Measurements from ENCODE around the gene CYTH4.

Gene CYTH4

DNA sequence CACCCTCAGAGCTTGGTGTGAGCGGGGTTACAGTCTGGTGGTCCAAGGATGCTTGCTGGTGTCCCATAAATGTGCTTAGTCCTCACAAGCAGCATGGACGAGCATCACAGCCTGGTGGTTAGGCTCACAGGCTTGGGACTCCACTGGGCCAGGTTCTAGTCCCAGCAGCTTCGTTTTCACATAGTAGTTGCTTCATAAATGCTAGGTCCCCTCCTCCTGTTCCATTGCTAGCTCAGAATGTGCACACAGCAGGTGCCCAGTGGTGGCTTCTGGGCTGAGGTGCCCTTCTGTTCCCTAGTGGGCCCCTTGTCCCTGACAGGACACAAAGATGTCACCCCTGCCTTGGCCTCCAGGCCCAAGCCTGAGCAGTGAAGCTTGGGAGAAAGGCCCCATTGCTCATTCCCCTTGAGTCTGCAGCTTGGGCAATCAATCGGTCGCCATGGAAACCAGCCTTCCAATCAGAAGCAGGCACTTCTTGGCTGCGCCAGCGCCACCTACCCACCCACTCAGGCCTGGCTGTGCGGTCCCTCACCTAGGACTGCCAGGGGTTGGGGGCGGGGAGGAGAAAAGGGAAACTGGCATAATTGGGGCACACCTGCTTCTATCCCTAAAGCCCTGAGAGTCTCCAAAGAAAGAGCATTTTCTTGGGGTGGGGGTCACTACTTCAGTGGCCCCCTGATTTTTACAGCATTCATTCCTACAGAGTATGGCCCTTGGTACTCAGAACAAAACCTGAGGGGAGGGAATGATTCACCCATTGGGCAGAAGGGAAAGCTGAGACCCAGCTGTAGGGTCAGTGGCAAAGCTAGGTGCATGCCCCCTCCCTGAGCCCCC is 48.1 kb downstream of the CYTH4 start:
- peak in 1 of 2 donors; percentile 36 for DNase-seq

- no peak for DNase-seq
Observed at GRCh38 chr22:37331034-37331428, 48.7 kb downstream of the CYTH4 start.

DNA sequence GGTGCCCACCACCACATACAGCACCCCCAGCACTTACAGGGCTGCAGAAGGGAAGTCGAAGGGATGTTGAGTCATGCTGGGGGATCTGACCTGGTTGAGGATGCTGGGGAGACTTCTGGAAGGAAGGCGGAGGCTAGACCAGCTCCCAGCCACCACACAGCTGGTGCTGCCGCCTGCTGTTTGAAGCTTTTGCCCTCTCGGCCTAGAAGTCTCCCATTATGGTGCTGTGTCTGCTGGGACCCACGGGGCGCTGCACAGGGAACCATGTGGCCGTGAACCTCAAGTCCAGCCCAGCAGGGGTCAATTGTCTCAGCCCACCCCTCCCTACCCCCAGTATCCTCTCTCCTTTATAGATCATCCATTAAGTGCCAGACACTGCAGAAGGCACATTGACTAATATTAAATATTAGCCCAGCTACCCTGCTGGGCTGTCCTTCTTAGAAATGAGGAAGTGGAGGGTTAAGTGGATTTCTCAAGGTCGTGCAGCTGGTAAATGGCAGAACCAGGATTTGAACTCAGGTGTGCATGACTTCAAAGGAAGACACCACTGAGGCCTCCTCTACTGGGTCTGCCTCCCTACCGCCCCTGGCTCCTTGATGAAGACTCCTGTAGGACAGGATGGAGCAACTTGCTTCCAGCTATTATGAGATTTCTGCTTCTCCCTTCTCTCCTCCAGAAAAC is 49.7 kb downstream of the CYTH4 start:
- no peak for DNase-seq

GRCh38 chr22:37333724-37334460 is 51.6 kb downstream of the CYTH4 start:
- no peak for DNase-seq

GRCh38 chr22:37334461-37334858 is 52.2 kb downstream of the CYTH4 start:
- no peak for DNase-seq

- DNase-seq = no peak
Observed at GRCh38 chr22:37334859-37335805, 52.8 kb downstream of the CYTH4 start.

DNA sequence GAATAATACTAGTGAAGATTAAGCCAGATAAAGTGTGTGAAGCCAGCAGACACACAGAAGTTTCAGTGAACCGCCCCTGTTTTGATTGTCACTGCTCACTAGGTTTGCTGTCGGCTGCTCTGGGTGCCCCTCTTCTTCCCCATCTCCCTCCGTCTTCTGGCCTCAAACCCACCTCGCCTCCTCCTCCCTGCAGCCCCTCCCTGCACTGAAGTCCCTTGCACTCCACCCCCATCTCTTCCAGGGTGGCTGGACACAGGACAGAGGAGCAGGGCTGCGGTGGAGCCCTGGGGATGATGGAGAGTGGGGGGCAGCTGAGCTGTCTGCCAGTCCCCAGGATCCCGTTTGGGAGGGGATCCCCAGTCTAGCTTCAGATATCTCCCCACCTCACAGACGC is 53.5 kb downstream of the CYTH4 start:
- DNase-seq = no peak

GRCh38 chr22:37336579-37336978 is 54.3 kb downstream of the CYTH4 start:
- no peak for DNase-seq

- no peak for DNase-seq
Observed at GRCh38 chr22:37337204-37337943, 55.1 kb downstream of the CYTH4 start.

DNA sequence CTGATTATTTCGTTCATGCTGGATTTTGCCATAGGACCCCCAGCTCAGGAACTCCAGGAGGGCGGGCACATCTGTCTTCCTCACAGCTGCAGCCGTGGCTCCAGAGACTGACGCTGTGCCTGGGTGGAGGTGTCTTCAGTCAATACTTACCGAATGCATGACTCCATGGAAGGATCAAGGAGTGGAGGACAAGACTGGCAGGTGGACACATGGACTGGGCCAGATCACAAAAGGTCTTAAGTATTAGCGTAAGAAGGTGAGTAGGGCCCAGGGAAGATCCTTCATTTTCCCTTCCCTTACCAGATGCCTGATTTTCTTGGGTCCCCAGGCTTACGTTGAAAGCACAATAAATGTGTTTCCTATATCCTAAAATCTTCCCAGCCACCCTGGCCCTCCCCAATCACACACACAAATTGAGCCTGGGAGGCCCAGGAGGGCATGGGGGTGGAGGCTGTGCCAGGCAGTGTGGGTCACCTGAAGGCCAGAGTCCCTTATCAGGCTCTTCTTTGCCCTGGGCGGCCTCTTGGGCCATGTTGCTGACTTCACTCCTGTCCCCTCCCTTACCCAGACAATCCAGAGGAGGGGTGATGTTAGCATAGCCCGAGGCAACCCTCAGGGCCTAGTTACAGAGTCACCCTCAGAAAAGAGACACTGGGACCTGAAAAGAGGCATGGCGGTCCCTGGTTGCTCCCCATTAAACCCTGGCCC is 56.4 kb downstream of the CYTH4 start:
- no peak for DNase-seq

DNA sequence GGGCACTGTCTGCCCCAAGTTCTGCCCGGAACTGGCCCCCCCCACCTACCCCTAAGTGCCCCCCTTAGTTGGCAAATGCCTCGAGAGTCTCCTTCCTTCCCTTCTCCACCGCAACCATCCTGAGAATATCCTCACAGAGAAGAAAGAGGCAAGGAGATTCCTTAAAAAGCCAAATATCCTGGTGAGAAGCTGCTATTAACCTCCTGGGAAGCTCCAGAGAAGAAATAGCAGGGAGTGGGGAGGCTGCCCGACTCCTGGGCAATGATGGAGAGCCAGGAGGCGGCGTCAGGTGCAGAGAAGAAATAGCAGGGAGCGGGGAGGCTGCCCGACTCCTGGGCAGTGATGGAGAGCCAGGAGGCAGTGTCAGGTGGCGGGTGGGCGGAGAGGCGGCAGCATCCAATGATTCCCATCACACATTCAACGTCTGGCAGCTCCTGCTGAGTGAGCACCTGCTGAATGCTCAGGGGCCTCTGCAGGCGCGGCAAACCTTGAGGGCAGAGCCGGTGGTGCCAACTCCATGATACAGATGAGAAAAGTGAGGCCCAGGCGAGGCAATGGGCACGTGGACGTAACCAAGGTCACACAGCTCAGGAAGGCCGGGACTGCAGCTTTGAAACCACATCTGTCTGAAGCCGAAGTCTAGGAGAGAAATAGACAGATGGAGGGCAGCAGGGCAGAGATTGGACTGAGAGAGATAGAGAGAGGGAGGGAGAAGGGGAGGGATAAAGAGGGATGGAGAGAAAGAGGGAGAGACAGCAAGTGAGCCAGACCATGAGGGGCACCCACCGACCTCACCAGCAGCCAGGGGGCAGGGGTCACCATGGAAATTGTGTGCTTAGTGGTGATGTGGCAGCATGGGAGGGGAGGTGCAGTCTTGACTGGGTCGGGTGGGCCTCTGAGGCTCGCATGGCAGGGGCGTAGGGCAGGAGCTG is 58.3 kb downstream of the CYTH4 start:
- DNase-seq = no peak

- DNase-seq = no peak
Observed at GRCh38 chr22:37342065-37342464, 59.8 kb downstream of the CYTH4 start.

- no peak for DNase-seq
Observed at GRCh38 chr22:37343348-37343747, 61.0 kb downstream of the CYTH4 start.

GRCh38 chr22:37343863-37344734 is 61.8 kb downstream of the CYTH4 start:
- no peak for DNase-seq

DNA sequence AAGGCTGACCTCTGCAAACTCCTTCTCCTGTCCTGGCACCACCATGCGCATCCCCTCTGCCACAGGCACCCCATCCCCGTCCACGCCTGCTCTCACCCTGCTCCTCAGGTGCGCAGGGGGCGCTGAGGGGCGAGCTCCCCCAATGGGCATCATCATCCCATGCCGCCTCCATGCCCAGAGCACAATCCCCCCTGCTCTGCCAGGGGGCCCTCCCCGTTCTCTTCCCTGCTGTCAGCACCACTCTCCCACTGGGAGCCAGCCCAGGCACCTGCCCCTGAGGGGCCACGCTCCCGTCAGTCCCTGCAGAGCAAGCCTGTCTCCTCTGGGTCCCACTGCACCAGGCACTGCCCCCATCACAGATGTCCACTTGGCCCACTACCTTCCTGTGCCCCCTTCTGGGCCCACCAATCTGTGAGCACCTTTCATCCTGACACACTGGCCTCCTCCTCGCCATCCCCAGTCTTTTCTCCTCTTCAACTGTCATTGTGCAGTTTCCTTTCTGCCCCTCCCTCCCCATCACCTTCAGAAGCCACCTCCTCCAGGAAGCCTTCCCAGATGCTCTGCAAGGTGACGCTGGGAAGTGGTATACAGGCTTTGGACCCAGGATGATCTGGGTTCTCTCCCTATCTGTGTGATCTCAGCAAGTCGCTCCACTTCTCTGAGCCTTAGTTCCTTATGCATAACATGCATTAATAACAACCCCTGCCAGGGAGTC is 62.6 kb downstream of the CYTH4 start:
- no peak for DNase-seq

GRCh38 chr22:37345863-37346504 is 63.7 kb downstream of the CYTH4 start:
- DNase-seq = no peak

DNA sequence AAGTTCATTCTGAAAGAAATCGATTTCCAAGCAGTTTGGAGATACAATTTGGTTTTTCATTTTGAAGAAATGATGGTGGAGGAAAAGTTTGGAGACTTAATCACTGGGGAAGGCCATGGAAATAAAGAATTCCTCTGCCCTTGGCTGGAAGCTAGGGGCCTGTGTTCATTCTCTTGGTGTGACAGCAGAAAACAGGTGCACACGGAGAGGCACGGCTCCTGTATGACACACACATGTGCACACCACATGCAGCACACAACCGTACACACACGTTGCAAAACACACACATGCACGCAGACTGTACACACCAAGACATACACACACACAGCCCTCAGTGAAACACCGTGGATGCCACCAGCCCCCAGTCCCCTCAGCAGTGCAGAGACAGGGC is 64.2 kb downstream of the CYTH4 start:
- DNase-seq = no peak
